Astrocyte of the cerebellum (primary cell): Measurements from ENCODE around the gene VSTM2L.

Experiments
- DNase-seq: peaks from one replicate; pipeline ENCODE4 v3.0.0-alpha.2; 2011; ENCODE audit warnings: low read depth
- H3K4me3 ChIP-seq: 2 replicates; pipeline ENCODE4 v1.5.1; 2011; ENCODE audit warnings: mild to moderate bottlenecking, low read depth, low read length, moderate library complexity
- CTCF ChIP-seq: IDR thresholded peaks from 2 replicates; pipeline ENCODE4 v1.5.1; 2012; ENCODE audit warnings: low read length, low read depth, moderate library complexity, mild to moderate bottlenecking; ENCODE audit errors: missing control alignments
- in situ Hi-C: cut with HindIII; loops from 2 replicates; pipeline ENCODE4 v1.10.0; 2017; ENCODE audit warnings: low sequenced_read_pairs

Gene VSTM2L

GRCh38 chr20:37912874-37913273, 9.9 kb downstream of the VSTM2L start:
- TF ChIP-seq CTCF: no peak
- in situ Hi-C loops: no loop called here
- no peak for DNase-seq
- H3K4me3 ChIP-seq: no peak overlapping the region

- TF ChIP-seq CTCF: no peak
- no peak overlapping the region for H3K4me3 ChIP-seq
- in situ Hi-C loops: no loop called here
- DNase-seq: no peak
Observed at GRCh38 chr20:37913567-37914366, 10.8 kb downstream of the VSTM2L start.

DNA sequence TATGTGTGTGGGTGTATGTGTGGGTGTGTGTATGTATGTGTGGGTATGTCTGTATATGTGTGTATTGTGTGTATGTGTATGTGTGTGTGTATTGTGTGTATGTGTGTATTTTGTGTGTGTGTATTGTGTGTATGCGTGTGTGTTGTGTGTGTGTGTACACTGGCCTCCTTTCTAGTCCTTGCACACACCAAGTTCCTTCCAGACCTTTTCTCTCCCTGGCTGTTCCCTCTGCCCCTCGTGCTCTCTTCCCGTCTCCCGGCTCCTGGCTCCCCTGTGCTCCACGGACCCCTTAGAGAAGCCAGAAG, 11.4 kb downstream of the VSTM2L start:
- TF ChIP-seq CTCF: no peak
- in situ Hi-C loops: no loop called here
- no peak for DNase-seq
- H3K4me3 ChIP-seq: no peak overlapping the region

- no peak for DNase-seq
- no peak for TF ChIP-seq CTCF
- no peak overlapping the region for H3K4me3 ChIP-seq
- in situ Hi-C loops: loop anchor here (5.0 kb wide), 1 partner anchor 82 kb away; no protein-coding TSS in a partner anchor
Observed at GRCh38 chr20:37914672-37915433, 11.9 kb downstream of the VSTM2L start.

DNA sequence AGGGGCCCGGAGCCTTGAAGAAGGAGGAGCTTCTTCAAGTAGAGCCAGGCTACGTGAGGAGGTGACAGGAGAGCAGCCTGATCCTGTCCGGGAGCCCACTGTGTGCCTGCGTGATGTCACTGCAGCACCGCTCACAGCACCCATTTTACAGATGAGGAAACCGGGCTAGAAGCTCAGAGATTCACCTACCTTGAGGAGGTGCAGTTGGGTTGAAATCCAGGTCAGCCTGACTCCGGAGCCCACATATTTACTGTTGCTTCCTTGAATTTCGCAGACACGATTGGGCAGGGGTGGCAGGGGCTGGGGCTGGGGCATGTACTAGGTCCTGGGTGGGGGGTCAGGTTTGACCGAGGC, 12.5 kb downstream of the VSTM2L start:
- in situ Hi-C loops: loop anchor here (5.0 kb wide), 1 partner anchor 82 kb away; no protein-coding TSS in a partner anchor
- no peak overlapping the region for H3K4me3 ChIP-seq
- DNase-seq: no peak
- no peak for TF ChIP-seq CTCF

DNA sequence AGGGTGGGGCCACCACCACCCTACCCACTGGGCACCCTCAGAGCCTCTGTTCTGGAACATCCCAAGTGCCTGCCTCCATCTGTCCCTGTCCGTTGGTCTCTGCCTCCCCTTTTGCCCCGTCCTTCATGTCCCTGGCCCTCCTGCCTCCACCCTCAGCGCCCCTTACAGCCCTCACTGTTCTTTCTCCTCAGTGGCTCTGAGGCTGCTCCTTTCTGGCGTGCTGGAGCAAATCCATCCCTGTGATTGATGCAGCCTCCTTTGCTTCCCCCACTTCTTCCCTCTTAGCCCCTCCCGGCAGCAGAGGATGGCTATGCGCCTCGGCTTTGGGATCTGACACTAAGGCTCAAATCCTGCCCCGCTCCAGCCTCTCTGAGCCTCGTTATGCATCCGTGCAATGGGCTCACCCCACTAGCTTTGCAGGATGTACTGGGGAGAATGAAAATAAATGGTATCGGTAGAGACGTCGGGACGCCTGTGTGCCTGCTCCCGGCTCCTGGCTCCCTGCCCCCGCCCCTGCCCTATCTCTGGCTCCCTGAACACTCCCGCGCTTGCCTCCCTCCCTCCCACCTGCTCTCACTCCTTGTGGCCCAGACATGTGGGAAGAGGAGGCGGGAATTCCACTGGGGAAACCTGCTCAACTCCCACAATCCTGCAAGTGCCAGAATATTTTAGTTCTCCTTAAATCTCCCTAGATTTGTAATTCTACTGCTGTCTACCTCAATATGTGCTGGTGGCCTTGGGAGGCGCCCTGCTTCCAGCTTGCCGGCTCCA, 13.1 kb downstream of the VSTM2L start:
- H3K4me3 ChIP-seq: no peak overlapping the region
- no peak for TF ChIP-seq CTCF
- in situ Hi-C loops: loop anchor here (5.0 kb wide), 1 partner anchor 81 kb away; no protein-coding TSS in a partner anchor
- no peak for DNase-seq
